K562 (cell line): ENCODE data around the gene SIGLEC5. TPM values are rescaled to one million over a fixed set of nuclear protein-coding genes. Genes with fewer than 3 reads are reported as not detected.

Experiments
- ARID4B ChIP-seq: sonication (generic); formaldehyde crosslinking; IDR thresholded peaks from 2 replicates; pipeline ENCODE4 v1.8.0; 2022; ENCODE audit warnings: mild to moderate bottlenecking, missing genetic modification reagents
- DEAF1 ChIP-seq: fragments of 450-650 bp; formaldehyde crosslinking; IDR thresholded peaks from 2 replicates; pipeline ENCODE4 v1.4.0; 2020; ENCODE audit warnings: mild to moderate bottlenecking, moderate library complexity
- DLX4 ChIP-seq: fragments of 250-450 bp; sonication (Bioruptor Pico); IDR thresholded peaks from 2 replicates; pipeline ENCODE4 v1.6.1; 2021; ENCODE audit warnings: mild to moderate bottlenecking
- ELF1 ChIP-seq: fragments of 200-800 bp; sonication (Bioruptor generic); IDR thresholded peaks from 2 replicates; pipeline ENCODE4 v1.6.1; 2016; ENCODE audit warnings: missing genetic modification characterization, missing compliant biosample characterization
- HMG20A ChIP-seq: fragments of 450-650 bp; formaldehyde crosslinking; conservative IDR thresholded peaks from 2 replicates; pipeline ENCODE4 v1.4.0; 2020; ENCODE audit warnings: mild to moderate bottlenecking, mixed read lengths
- MYC ChIP-seq, 2 experiments: fragments of 250-450 bp in 1 of 2; sonication (Bioruptor Pico) in 1 of 2; IDR thresholded peaks; 2 replicates each; pipeline versions ENCODE4 v1.5.1 to v1.6.1; 2012 to 2021; ENCODE audit warnings: low read depth in 2 of 2, borderline replicate concordance in 1 of 2, improper control_type of control experiment in 1 of 2, low read length in 1 of 2, mild to moderate bottlenecking in 1 of 2, moderate library complexity in 1 of 2
- PHF8 ChIP-seq: fragments of 200-600 bp; sonication (generic); IDR thresholded peaks from 2 replicates; pipeline ENCODE4 v1.6.1; 2012; ENCODE audit warnings: mixed run types, mild to moderate bottlenecking, inconsistent platforms, low read length, moderate library complexity, borderline replicate concordance
- POLR2A ChIP-seq: fragments of 450-650 bp; conservative IDR thresholded peaks from 2 replicates; pipeline ENCODE4 v1.6.1; 2016
- PTTG1 ChIP-seq: fragments of 450-650 bp; IDR thresholded peaks from 2 replicates; pipeline ENCODE4 v1.6.1; 2016; ENCODE audit warnings: low read depth, mild to moderate bottlenecking, missing genetic modification characterization, missing compliant biosample characterization
- SIN3B ChIP-seq: fragments of 450-650 bp; IDR thresholded peaks from 2 replicates; pipeline ENCODE4 v1.6.1; 2017; ENCODE audit warnings: low read depth, mild to moderate bottlenecking, moderate library complexity
- ZKSCAN1 ChIP-seq: fragments of 150-350 bp; IDR thresholded peaks from 2 replicates; pipeline ENCODE4 v1.6.1; 2016; ENCODE audit warnings: low read depth, low read length
- ZNF140 ChIP-seq: fragments of 250-450 bp; sonication (Bioruptor Pico); IDR thresholded peaks from 2 replicates; pipeline ENCODE4 v1.8.0; 2021; ENCODE audit warnings: moderate library complexity, mild to moderate bottlenecking, inconsistent platforms
- ZNF143 ChIP-seq: sonication (generic); formaldehyde crosslinking; IDR thresholded peaks from 2 replicates; pipeline ENCODE4 v1.9.0; 2022; ENCODE audit warnings: mild to moderate bottlenecking, missing genetic modification reagents
- ZNF518B ChIP-seq: fragments of 250-450 bp; sonication (Bioruptor Pico); IDR thresholded peaks from 2 replicates; pipeline ENCODE4 v1.5.0; 2021; ENCODE audit warnings: mild to moderate bottlenecking, moderate library complexity
- ZNF589 ChIP-seq: fragments of 200-800 bp; sonication (Bioruptor generic); IDR thresholded peaks from 2 replicates; pipeline ENCODE4 v1.6.1; 2016; ENCODE audit warnings: low read depth, missing genetic modification characterization, missing compliant biosample characterization
- polyA plus RNA-seq, 8 experiments: library from polyadenylated mRNA; depleted of rRNA in 4 of 8; stranded (reverse) in 5 of 8; unstranded in 3 of 8; fragments of >200 nt; fragmentation: Nextera tagmentation in 2 of 8; fragmentation: Illumina TruSeq in 1 of 8; extraction: Ambion mirVana in 2 of 8; extraction: Trizol in 1 of 8; gene quantifications; 2 replicates each; pipeline versions ENCODE4 v1.2.1 to v1.2.3, GENCODE V29; 2011 to 2014; ENCODE audit warnings: inconsistent platforms in 1 of 8, missing spikeins in 1 of 8
- total RNA-seq, 7 experiments: library from RNA; depleted of rRNA in 6 of 7; stranded (reverse); fragments of >200 nt in 6 of 7; fragmentation: Illumina TruSeq in 2 of 7; extraction: Trizol in 2 of 7; gene quantifications; 2 replicates each; pipeline versions ENCODE4 v1.2.1 to v1.2.3, GENCODE V29; 2011 to 2021; ENCODE audit warnings: low replicate concordance in 1 of 7

Gene SIGLEC5
- total and polyA plus RNA-seq, 9 of the 15 experiments (the other 6 are each of a cell fraction or from before 2014, with no cell fraction given): 0.14 TPM; not detected in 8

- TF ChIP-seq ARID4B (CRISPR knock-in tag) (no peak), DLX4 (CRISPR knock-in tag) (no peak), POLR2A (no peak), PTTG1 (tag) (no peak), ZNF589 (CRISPR knock-in tag) (no peak), ZNF518B (CRISPR knock-in tag) (no peak), ZNF140 (CRISPR knock-in tag) (no peak), SIN3B (no peak), ZKSCAN1 (no peak), MYC (IDR thresholded peaks at IDR 0.05; ENCODE audit: low read depth, low read length) (no peak), MYC (CRISPR knock-in tag; IDR thresholded peaks at IDR 0.05; ENCODE audit: borderline replicate concordance, low read depth) (no peak), ZNF143 (CRISPR knock-in tag) (no peak), ELF1 (tag) (no peak), HMG20A (no peak), DEAF1 (CRISPR knock-in tag) (no peak), PHF8 (no peak)
- TF ChIP-seq, all 486 proteins: peak for 10
Observed at GRCh38 chr19:51586103-51586728, 44.0 kb downstream of the SIGLEC5 start (continued).
